NCI-H2196 (cell line): Measurements from ENCODE around the gene PRPF31.

ENCODE experiments used
- DNase-seq: peaks from one replicate; lab custom pipeline; 2025; ENCODE audit not compliant: unreplicated experiment; lab: John Stamatoyannopoulos, UW

Gene PRPF31

DNA sequence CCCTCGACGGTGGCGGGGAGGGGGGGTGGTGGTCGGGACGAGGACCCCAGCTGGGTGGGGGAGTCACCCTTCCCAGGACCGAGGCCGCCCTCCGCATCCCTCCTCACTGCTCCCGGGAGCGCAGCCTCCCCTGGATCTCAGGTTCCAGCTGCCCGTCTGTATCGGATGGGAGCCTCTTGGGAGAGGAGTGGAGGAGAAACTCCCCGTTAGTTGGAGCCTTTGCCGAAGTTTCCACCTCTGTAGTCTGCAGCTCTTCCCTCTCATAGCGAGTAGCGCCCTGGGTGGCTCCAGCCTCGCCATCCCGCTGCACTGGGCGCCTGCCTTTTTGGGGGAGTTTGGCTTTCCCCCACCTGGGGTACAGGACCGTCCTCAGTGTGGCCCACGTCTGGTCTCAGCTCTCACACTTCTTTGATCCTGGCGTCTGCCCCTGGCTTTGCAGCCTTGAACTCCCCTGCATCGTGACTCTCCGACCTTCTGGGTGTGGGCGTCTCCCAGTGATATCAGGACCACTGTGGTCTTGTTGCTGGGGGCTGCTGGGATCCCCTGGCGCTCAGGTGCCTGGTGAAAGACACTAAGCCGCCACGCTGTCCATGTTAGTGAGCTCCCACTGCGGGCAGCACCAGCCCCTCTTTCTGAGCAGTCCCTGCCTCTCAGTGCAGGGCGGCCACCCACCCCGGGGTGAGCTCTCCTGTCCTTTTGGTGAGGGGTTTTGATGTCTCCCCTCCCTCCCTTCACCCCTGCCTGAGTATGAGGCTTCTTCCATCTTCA lies 23.1 kb downstream of the PRPF31 start:
- no peak for DNase-seq

DNA sequence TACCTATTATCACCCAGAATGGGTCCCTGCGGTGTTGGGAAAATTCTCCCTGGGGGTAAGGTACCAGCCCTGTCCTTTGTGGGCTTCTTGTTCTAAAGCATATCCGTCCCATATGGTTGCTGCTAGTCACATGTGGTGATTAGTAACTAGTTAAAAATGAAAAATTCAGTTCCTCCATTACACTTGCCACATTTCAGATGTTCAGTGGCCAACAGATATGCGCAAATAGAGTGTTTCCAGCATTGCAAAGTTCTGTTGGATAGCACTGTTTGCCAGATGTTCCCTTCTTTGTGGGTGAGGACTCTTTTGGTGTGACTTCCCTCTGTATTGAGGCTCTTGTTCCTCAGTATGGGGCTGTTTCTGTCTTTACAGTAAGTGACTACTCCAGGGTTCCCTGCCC lies 25.8 kb downstream of the PRPF31 start:
- no peak for DNase-seq

DNA sequence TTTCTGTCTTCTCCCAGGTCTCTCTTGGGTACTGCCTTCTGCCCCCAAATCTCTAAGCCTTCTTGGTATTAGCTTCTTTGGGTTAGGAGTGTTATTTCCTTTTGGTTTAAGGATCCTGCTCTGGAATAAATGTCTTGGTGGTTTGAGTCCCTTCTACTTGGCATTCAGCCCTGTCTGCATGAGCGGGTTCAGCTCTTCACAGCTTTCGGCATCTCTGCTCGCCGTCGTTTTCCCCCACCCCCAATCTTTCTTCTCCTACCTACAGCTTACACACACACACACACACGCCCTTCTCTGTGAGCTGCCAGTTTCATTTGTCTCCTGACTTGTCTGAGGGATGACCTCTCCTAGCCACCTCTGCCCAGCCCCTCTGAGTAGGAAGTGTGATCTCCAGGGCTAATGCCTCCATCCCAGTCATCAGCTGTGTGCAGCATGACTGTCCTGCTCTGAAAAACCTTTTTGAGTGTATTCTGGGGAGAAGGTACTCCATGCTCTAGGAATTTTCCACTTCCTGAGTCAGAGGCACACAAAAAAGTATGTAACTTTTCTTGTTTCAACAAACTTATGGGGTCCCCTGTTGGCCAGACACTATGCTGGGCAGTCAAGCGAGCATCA lies 26.7 kb downstream of the PRPF31 start:
- DNase-seq = no peak

DNA sequence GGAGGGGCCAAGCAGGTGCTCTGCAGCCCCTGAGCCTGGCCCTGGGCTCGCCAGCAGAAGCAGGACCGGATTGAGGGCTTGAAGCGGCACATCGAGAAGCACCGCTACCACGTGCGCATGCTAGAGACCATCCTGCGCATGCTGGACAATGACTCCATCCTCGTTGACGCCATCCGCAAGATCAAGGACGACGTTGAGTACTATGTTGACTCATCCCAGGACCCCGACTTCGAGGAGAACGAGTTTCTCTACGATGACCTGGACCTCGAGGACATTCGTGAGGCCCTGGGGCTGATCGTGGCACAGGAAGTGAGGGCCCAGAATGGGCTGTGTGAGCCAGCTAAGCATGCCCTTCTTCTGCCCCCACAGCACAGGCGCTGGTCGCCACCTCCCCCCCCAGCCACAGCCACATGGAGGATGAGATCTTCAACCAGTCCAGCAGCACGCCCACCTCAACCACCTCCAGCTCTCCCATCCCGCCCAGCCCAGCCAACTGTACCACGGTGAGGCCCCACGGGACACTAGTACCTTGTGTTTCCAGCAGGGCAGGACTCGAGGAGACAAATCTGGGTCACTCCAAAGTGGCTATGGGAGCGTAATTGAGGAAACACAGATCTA lies 30.1 kb downstream of the PRPF31 start:
- no peak for DNase-seq

DNA sequence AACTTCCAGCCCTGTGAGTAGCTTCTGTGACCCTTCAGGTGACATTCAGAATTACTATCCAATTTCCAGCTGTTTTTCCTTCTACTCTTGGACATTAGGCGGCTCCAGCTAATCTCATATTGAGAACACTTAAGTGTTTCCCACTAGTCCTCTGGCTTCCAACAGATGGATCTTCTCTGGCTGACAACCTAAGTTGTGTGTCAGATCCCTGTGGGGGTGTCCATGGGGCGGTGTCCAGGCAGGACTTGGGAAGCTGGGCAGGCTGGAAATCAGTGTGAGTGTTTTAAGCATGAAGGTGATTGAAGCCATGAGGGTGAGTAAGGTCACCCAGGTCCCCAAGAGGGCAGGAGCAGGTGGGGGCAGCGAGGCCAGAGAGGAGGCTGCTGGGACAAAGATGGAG lies 32.1 kb downstream of the PRPF31 start:
- DNase-seq = no peak

DNA sequence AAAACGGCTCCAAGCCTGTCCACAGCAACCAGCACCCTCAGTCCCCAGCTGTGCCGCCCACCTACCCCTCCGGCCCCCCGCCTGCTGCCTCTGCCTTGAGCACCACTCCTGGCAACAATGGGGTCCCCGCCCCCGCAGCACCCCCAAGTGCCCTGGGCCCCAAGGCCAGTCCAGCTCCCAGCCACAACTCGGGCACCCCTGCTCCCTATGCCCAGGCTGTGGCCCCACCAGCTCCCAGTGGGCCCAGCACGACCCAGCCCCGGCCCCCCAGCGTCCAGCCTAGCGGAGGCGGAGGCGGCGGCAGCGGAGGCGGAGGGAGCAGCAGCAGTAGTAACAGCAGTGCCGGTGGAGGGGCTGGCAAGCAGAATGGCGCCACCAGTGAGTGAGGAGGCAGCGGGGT lies 32.6 kb downstream of the PRPF31 start:
- no peak for DNase-seq

DNA sequence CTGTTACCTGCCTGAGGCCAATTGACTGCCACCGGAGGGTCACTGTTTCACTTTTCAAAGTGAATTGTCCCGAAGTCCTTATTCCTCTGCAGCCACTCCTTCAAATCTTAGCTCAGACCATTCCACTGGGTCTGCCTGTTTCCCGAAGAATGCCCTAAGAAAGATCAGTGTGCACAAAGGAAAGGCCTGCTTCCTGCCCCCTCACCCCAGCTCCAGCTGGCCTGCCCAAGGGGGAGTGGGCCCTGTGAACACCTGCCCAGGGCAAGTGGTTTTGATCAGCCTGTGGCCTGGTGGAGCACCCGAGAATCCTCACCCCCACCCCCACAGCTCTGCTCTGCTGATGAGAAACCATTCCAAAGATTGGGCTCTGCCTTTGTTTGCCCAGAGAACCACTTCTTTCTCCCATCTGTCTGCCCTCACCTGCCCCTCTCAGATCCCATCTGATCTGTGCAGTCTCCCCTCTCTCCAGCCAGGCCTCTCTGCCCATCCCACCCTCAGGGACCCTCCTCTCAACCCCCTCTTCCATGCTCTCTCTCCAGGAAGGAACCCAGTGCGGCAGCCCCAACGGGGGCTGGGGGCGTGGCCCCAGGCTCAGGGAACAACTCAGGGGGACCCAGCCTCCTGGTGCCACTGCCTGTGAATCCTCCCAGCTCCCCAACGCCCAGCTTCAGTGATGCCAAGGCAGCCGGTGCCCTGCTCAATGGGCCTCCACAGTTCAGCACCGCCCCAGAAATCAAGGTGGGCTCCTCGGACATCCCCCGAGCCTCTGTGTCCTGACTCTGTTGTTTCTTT lies 33.7 kb downstream of the PRPF31 start:
- DNase-seq = no peak

DNA sequence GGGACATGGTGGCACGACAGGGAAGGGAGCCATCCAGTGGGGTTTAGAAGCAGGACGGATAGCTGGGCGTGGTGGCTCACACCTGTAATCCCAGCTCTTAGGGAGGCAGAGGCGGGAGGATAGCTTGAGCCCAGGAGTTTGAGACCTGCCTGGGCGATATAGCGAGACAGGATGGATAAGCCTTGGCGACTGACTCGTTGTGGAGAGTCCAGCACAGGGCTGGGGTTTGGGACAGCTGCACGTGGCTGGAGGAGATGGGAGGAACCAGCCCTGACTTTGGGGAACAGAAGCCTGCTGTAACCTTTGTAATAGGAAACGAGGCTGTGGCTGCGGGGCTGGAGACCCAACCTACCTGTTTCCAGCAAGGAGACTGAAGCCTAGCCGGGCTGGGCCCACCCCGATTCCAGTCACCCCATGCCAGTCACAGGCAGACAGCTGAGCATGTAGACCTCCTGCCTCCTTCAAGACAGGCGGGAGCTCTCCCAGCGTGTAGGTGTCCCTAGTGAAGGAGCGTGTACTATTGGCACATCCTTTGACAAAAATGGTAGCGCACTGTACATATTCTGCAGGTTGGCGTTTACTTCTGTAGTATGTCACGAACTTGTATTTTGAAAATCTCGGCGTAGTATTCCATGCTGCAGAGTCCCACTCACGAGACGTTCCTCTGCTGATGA lies 35.9 kb downstream of the PRPF31 start:
- no peak for DNase-seq

DNA sequence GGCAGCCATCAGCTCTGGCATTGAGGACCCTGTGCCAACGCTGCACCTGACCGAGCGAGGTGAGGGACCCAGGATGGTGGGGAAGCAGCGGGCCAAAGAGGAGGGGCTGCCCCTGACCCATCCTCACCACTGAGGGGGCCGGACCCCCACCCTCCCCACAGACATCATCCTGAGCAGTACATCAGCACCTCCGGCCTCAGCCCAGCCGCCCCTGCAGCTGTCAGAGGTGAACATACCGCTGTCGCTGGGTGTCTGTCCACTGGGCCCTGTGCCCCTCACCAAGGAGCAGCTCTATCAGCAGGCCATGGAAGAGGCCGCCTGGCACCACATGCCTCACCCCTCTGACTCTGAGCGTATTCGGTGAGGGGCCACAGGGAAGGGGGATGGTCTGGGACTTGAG lies 36.7 kb downstream of the PRPF31 start:
- no peak for DNase-seq

DNA sequence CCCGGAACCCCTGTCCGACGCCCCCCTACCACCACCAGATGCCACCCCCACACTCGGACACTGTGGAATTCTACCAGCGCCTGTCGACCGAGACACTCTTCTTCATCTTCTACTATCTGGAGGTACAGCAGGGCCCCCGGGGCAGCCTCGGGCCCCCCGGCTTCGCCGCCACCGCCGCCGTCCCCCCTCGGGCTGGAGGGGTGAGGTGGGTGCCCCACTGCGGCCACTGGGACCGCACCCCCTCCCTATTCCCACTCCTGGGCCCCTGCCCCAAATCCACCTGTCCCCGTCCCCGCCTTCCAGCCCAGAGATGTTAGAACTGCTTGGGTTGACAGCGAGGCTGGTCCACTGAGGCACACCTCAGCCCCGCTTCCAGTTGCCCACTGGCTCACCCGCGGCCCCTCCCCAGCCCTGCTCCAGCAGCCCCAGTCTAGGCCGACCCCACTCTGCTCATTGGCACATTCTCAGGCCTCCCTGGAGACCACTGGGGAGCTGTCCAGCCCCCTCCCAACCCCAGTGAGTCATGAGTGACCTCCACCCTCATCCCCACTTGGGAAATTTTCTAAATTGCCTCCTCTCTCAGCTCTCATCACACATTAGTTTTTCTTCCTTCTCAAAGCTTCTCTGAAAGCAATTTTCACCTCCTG lies 37.4 kb downstream of the PRPF31 start:
- DNase-seq = no peak

DNA sequence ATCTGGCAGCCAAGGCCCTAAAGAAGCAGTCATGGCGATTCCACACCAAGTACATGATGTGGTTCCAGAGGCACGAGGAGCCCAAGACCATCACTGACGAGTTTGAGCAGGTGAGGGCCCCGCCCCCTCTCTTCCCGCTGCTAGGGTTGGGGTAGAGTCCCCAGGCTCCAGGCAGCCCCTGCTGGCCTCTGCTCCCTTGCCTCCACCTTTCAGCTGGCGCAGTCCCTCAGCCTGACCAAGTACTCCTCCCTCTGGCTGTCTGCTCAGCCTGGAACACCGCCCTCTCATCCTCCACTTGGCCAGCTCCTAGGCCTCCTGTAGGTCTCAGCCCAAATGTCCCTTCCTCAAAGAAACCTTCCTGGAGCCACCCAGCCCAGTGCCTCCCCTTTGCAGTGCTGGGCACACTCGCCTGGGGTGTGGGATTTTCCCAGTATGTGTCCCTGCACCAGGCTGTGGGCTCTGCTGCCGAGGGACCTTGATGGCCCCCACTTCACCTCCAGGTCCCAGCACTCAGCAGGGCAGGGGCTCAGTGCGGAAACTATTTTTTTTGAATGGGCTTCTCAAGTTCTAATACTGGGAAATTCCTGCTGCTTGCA lies 38.3 kb downstream of the PRPF31 start:
- no peak for DNase-seq

DNA sequence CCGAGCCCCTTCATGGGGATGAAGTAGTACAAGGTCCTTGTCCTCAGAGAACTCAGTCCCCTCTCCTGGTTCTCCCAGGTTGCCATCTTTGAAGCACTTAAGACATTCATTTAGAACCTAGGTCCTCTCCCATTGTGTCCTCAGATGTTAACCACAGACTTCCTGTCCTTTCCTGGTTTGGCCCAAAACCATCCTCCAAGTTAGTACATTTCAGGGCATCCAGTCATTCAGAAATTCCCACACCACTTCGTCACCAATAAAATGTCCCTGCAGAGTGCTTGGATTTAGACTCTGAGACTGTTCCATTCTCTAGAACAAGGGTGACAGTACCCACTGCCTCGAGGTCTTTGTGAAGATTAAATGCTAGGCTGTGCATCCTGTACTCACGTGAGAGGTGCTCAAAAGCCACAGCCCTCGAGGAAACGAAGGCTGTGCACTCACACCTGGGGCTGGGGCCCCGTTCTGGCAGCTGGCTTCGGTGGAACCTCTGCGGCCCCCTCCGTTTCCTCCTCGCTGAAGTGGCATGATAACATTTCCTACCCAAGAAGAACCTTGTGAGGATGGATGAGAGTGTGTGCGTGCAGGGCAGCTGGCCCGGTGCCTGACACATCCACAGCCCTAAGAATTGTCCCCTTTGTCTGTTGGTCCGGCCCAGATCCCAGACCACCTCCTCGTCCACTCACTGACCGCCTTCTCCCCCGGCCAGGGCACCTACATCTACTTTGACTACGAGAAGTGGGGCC lies 39.2 kb downstream of the PRPF31 start:
- no peak for DNase-seq

DNA sequence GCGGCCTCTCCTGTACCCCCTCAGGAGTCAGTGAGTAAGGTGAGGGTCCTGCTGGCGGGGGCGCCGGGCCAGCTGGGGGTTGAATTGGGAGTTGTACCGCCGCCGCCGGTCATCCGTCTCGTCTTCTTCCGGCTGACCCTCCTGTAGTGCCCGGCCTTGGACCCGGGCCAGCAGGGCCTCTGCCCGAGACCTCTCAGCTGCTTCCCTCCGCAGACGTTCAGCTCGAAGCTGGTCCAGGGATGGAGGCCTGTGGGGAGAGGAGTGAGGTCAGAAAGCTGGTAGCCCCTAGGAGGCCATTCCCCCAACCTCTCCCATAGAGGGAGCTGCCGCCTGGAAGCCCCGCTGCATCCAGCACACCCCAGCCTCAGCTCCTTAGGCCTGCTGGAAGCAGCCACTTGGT lies 40.1 kb downstream of the PRPF31 start:
- DNase-seq = no peak

DNA sequence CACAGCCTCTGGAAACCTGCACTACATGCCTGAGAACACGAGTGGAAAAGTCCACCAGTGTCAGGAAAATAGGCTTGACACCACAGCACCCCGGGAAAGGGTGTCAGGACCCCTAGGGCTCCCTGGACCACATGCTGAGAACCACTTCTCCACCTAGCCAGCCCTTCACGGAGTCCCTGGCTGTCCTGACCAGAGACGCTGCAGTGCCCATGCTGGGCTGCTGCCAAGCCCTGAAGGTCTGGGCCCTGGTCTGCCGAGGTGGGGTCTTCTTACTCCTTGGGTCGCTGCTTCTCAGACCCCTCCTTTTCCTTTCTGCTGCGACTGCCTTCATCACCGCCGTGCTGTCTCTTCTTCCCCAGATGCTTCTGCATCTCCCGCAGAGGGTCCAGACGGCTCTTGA lies 40.9 kb downstream of the PRPF31 start:
- no peak for DNase-seq

DNA sequence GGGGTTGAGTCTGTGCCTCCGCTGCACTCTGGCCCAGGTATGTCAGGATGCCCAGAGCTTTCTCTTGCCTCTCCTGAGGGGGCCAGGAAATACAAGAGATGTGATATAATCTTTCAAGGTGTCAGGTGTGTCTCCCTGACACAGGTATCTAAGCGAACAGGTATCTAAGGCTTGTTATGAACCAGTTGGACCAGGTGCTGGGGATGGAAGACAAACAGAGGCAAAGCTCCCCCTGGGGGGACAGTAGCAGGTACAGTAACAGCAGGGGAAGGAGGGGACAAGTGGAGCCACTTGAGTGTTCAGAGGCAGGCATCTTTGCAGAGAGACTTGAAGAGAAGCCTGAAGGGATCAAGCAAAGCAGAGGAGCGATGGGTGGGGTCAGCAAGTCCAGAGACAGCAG lies 41.4 kb downstream of the PRPF31 start:
- no peak for DNase-seq

DNA sequence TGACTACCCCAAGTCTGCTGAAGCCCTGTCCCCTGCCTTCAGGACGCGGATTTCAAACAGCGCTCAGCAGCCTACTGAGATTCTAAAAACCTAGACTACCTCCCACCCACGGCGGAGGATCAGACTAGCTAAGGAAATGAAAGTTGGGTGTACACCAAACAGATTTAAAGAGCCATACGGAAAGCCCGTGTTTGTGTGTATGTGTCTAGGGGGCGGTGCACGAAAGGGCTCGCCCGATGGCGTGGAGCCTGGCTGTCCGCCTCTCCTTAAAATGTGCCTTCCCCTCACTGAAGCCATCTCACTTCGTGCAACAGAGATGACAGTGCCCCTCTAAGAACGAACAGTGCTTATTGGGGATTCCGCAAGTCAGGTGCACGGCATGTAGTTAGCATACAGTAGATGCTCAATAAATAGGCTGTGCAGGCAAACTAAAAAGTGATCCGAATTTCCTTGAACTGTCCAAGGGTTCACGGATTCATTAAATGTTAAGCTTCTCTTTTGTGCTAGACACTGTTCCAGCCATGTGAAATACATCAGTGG lies 43.3 kb downstream of the PRPF31 start:
- DNase-seq = no peak

DNA sequence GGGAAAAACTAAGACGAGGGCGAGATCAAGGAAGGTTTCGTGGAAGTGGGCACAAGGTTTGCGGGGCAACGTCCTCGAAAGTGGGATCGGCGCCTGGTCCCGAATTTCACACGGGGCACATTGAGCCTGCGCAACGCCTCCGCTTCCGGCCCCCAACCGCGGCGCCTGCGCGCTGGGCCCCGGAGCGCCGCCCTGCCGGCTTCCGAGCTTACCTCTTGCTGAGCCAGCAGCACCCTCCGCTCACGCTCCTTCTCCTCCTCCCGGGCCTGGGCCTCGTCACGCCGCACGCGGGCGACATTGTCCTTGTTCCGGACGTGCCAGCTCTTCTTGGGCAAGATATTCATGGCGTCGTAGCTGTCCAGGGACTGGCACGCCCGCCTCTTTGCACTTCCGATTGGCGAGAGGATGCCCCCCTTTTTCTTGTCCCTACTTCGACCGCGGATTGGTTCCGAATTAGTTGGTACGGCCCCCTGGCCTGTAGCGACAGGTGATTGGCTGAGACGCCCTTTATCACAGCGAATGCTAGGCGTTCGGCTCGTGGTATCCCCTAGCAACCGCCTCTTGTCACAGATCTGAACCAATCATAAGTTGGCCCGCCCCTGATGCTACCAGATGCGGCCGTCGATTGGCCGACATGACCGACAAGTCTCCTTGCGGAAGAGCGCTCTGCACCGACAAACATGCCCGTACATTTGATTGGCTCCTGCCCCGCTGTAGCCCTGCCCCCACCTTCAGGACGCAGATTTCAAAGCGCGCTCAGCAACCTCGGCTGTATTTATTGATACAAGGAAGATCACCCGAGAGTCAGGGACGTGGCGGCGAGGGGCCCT lies 44.0 kb downstream of the PRPF31 start, which contains the start of gene LENG1:
TSS of gene LENG1 (minus strand) at position 370 of the 830 bp plus-strand sequence. CDS start at position 344, 26 bp downstream.
- DNase-seq = peak; percentile 99

DNA sequence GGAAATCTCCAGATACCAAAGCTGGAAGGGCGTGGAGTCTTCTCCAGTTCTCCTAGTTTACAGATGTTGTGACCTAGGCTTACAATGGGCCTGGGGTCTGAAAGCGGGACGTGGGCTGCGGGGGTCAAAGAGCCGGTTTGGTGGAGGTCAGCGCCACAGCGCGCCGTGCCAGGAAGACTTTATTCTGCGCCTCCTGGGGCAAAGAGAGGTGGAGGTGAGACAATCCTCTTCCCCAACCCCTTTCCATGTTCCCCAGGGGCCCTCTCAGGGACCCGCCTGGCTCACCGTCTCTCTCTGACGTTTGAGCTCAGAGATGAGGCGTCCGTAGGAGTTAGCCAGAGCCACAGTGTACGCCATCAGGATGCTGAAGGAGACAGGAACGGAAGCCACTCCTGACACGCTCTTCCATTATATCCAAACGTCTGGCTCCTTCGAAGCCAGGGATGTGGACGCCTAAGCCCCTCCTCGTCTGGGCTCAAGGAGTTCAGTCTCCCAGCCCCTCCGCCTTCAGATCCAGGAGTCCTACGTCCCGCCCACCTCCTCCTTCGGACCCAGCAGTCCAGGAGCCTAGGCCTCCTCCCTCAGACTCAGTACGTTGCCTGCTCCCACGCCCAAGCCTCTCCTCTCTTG lies 44.7 kb downstream of the PRPF31 start:
- DNase-seq = peak; percentile 34
